GM10248 (cell line): Measurements from ENCODE around the gene PLEKHG5.

ENCODE experiments used
- CTCF ChIA-PET: fragments of 300-600 bp; sonication (Branson Sonifier 250); formaldehyde crosslinking; extraction: SDS; loops from one replicate; lab custom pipeline; 2021; ENCODE audit warnings: antibody characterized with exemption; lab: Yijun Ruan, JAX
- POLR2A ChIA-PET: fragments of 350-650 bp; sonication (Branson Sonifier 250); formaldehyde crosslinking; extraction: SDS; loops from one replicate; lab custom pipeline; 2020; ENCODE audit warnings: antibody characterized with exemption; lab: Yijun Ruan, JAX
- DNase-seq: peaks from one replicate; pipeline ENCODE4 v3.0.0; 2012; ENCODE audit errors: extremely low spot score
- TF ChIP-seq, protein P1 (sequence below): IDR thresholded peaks from 2 replicates; pipeline ENCODE4 v1.5.1; 2012; ENCODE audit warnings: mild to moderate bottlenecking, low read depth; ENCODE audit errors: extremely low read depth, missing control alignments, control extremely low read depth

Gene PLEKHG5, protein sequence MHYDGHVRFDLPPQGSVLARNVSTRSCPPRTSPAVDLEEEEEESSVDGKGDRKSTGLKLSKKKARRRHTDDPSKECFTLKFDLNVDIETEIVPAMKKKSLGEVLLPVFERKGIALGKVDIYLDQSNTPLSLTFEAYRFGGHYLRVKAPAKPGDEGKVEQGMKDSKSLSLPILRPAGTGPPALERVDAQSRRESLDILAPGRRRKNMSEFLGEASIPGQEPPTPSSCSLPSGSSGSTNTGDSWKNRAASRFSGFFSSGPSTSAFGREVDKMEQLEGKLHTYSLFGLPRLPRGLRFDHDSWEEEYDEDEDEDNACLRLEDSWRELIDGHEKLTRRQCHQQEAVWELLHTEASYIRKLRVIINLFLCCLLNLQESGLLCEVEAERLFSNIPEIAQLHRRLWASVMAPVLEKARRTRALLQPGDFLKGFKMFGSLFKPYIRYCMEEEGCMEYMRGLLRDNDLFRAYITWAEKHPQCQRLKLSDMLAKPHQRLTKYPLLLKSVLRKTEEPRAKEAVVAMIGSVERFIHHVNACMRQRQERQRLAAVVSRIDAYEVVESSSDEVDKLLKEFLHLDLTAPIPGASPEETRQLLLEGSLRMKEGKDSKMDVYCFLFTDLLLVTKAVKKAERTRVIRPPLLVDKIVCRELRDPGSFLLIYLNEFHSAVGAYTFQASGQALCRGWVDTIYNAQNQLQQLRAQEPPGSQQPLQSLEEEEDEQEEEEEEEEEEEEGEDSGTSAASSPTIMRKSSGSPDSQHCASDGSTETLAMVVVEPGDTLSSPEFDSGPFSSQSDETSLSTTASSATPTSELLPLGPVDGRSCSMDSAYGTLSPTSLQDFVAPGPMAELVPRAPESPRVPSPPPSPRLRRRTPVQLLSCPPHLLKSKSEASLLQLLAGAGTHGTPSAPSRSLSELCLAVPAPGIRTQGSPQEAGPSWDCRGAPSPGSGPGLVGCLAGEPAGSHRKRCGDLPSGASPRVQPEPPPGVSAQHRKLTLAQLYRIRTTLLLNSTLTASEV

DNA sequence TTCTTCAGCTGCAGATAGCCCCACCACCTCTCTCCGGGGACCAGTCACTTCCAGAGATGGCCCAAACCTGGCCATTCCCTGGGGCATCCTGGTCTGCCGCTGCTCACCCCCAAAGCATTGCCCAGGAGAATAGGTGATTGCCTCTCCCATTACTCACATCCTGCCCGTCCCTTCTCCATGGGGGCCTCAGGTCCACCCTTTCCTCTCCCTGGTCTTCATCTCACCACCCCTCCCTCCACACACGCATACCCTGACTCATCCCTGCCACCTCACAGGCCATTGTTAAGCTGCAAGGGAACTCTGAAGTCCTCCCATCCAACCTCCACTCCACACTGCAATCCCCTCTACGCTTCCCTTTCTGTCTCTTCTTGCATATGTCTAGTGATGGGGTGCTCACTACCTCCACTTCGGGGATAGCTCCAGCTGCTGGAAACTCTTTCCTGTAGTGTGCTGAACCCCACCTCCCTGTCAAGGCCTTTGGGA, at the start of gene PLEKHG5:
Gene PLEKHG5 (minus strand): TSS at position 188 of the 483 bp plus-strand sequence. CDS start 14,096 bp downstream, outside the sequence.
- no peak for DNase-seq
- ChIA-PET CTCF (interaction anchor here (0.8 to 9.6 kb wide), 9 partner anchors 9 to 578 kb away, joined by 3 to 123 read pairs (median 4); partner anchors contain the start of gene NOL9), POLR2A (no interaction called here)
- TF ChIP-seq, protein P1, sequence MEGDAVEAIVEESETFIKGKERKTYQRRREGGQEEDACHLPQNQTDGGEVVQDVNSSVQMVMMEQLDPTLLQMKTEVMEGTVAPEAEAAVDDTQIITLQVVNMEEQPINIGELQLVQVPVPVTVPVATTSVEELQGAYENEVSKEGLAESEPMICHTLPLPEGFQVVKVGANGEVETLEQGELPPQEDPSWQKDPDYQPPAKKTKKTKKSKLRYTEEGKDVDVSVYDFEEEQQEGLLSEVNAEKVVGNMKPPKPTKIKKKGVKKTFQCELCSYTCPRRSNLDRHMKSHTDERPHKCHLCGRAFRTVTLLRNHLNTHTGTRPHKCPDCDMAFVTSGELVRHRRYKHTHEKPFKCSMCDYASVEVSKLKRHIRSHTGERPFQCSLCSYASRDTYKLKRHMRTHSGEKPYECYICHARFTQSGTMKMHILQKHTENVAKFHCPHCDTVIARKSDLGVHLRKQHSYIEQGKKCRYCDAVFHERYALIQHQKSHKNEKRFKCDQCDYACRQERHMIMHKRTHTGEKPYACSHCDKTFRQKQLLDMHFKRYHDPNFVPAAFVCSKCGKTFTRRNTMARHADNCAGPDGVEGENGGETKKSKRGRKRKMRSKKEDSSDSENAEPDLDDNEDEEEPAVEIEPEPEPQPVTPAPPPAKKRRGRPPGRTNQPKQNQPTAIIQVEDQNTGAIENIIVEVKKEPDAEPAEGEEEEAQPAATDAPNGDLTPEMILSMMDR = no peak

DNA sequence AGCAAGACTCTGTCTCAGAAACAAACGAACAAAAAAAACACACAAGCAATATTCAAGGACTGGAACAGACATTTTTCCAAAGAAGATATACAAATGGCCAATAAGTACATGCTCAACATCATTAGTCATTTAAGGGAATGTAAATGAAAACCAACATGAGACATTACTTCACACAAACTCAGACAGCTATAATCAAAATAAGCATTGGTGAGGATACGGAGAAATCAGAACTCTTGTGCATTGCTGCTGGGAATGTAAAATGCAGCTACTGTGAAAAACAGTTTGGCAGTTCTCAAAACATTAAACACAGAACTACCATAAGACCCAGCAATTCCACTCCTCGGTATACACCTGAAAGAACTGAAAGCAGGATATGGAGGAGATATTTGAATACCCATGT, 47.5 kb upstream of the PLEKHG5 start:
- TF ChIP-seq, protein P1 = no peak
- ChIA-PET CTCF (interaction anchor here (1.6 kb wide), 1 partner anchor 16 kb away, joined by 6 read pairs; the partner anchor contains the start of genes NOL9 and TAS1R1), POLR2A (no interaction called here)
- no peak for DNase-seq

DNA sequence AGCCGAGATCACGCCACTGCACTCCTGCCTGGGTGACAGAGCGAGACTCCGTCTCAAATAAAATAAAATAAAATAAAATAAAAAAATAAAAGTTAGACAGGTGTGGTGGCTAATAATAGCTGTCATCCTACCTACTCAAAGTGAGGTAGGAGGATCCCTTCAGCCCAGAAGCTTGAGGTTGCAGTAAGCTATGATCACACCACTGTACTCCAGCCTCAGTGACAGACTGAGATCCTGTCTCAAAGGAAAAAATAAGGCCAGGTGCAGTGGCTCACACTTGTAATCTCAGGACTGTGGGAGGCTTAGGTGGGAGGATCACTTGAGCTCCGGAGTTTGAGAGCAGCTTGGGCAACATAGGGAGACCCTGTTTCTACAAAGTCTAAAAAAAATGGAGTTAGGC, 44.8 kb upstream of the PLEKHG5 start:
- TF ChIP-seq, protein P1 = no peak
- POLR2A ChIA-PET = no interaction called here
- CTCF ChIA-PET = interaction anchor here (0.7 to 1.6 kb wide), 5 partner anchors 10 to 110 kb away, joined by 3 to 4 read pairs (median 3); partner anchors contain the start of gene NOL9
- no peak for DNase-seq

DNA sequence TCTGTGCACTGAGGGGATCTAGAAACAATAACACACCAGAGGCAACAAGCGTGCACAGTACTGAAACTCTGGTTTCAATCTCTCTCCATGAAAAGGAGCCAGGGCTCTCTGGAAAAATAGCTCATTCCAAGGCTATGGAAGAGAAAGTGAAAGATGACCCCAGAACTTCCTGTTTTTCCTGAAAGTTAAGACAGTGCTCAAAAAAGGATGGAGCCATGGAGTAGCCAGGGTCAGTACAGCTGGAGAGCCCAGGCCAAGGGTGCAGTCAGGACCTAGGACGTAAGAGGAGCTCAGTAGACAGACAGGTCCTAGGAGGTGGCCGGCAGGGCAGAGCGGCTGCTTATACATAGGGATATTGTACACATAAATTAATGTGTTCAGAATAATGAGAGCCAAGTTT, 43.7 kb upstream of the PLEKHG5 start:
- ChIA-PET POLR2A (no interaction called here), CTCF (interaction anchor here (1.4 to 1.6 kb wide), 2 partner anchors 13 kb away, joined by 3 to 4 read pairs; no protein-coding TSS in a partner anchor)
- no peak for DNase-seq
- TF ChIP-seq, protein P1 = no peak

DNA sequence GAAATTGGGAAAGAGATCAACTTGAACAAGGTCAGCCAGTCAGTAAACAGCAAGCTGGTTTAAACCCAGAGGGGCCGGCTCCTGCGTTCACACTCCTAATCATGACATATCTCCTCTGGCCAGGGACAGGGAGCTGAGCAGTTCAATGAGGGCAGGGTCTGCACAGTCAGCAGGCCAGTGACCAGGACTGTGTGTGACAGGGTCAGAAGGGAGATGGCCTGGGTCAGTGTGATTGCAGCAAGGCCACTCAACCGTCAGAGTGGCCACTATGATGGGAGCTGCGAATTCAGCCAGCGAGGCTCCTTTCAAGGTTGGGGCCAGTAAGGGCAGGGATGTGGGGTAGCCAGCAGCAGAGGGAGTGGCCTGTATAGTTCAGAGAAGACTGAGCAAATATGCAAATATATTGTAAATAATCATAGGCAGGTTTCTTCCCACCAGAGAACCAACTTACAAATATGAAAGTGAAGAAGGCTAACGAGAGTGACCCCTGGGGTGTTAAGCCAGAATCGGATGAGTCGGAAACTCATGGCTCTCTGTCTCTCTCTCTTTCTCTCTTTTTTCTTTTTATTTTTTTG, 42.9 kb upstream of the PLEKHG5 start:
- no peak for DNase-seq
- TF ChIP-seq, protein P1 = no peak
- POLR2A ChIA-PET = no interaction called here
- CTCF ChIA-PET = interaction anchor here (1.2 to 1.4 kb wide), 2 partner anchors 12 to 20 kb away, joined by 4 to 5 read pairs; partner anchors contain the start of genes NOL9 and TAS1R1

DNA sequence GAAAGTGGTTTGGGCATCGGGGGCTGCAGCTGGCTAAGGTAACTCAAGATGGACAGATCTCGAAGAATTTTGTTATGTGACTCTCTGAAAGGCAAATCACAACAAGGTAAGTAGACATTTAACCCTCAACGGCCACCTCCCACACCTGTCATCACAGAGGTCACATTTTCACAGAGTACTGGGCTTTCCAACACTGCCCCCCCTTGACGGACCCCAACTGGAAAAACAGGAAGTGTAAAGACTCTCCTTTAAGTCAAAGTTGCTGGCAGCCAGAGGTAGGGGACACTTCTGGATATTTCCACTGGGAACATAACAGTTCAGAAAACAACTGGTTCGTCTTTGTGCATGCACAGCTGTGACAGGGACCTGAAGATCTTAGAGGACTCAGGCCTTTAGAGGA, 40.5 kb upstream of the PLEKHG5 start:
- DNase-seq = no peak
- TF ChIP-seq, protein P1 = no peak
- POLR2A ChIA-PET = no interaction called here
- CTCF ChIA-PET = interaction anchor here (1.4 kb wide), 1 partner anchor 23 kb away, joined by 3 read pairs; the partner anchor contains the start of genes NOL9 and TAS1R1
